ENCODE data around the gene ATG9B. TPM values are rescaled to one million over a fixed set of nuclear protein-coding genes. Genes with fewer than 3 reads are reported as not detected.
A peak's percentile ranks its signal among the peaks of the same experiment; 100 is the strongest.

The ATG9B gene
- total RNA-seq, 1 experiment from 2014 or later: 2.1 TPM

GRCh38 chr7:151057506-151057988 lies 33.3 kb upstream of the ATG9B start, which contains the start of gene CDK5:
Gene CDK5, minus strand, starts transcription at chr7:151057897. Its CDS starts 49 bp downstream, at chr7:151057848.
- H3K4me2 ChIP-seq (ENCODE audit: low read length): peak within 1 kb of the TSS; percentile 95
- H4K20me1 ChIP-seq (ENCODE audit: insufficient read depth): no peaks in the 10 kb centered on the region
- intact Hi-C loops (cut with micrococcal nuclease): no loop called here
- ChIA-PET CTCF (no interaction called here), RAD21 (ENCODE audit: low non-redundant PET in 1 of 2, low total read pairs in 2 of 2, uncharacterized antibody in 2 of 2, unreplicated experiment in 2 of 2) (no interaction called here), POLR2A (no interaction called here)
- H3K9me2 ChIP-seq (ENCODE audit: insufficient read depth): no peaks in the 10 kb centered on the region
- H3K4me3 ChIP-seq (replicated peaks in 1 of 2; ENCODE audit: low read depth in 1 of 2, low read length in 2 of 2): peak within 1 kb of the TSS; percentile 81 to 90
- peaks cover 28% of the 10 kb centered on the region for H3K79me2 ChIP-seq (ENCODE audit: insufficient read depth, low read length)
- BruUV-seq (replicated peaks): no TSS peak
- ATAC-seq (peak; percentile 1; the same call in 1 of the 2 replicates), DNase-seq (ENCODE audit: low read depth, low spot score) (no peak)
- H3K9me3 ChIP-seq (ENCODE audit: control insufficient read depth in 1 of 2, insufficient read depth in 1 of 2, low read depth in 1 of 2, low read length in 2 of 2): no peaks in the 10 kb centered on the region
- H3K36me3 ChIP-seq (ENCODE audit: control insufficient read depth in 1 of 2, insufficient read depth in 2 of 2, low read length in 2 of 2): no peaks in the 10 kb centered on the region
- TF ChIP-seq ELF1 (IDR thresholded peaks at IDR 0.05; ENCODE audit: borderline replicate concordance, low read depth): no peak
- H3K9ac ChIP-seq (ENCODE audit: low read length): peak within 1 kb of the TSS; percentile 91
- H3K4me1 ChIP-seq (ENCODE audit: control insufficient read depth in 1 of 2, insufficient read depth in 2 of 2, low read length in 2 of 2): peaks cover 24 to 42% of the 10 kb centered on the region in 2 experiments
- no peak within 1 kb of the TSS for H2AFZ ChIP-seq (ENCODE audit: low read depth, low read length, poor library complexity, severe bottlenecking)
- peak within 1 kb of the TSS; percentile 87 for H3K27ac ChIP-seq (ENCODE audit: low read depth, low read length)
- no peaks in the 10 kb centered on the region for H3K27me3 ChIP-seq (ENCODE audit: insufficient read depth, low read length)

- Histone ChIP-seq H2AFZ (ENCODE audit: low read depth, low read length, poor library complexity, severe bottlenecking) (no peak overlapping the region), H3K36me3 (ENCODE audit: control insufficient read depth in 1 of 2, insufficient read depth in 2 of 2, low read length in 2 of 2) (no peaks in the 10 kb centered on the region), H4K20me1 (ENCODE audit: insufficient read depth) (no peaks in the 10 kb centered on the region), H3K4me1 (ENCODE audit: control insufficient read depth in 1 of 2, insufficient read depth in 2 of 2, low read length in 2 of 2) (peaks cover 21 to 36% of the 10 kb centered on the region in 2 experiments), H3K9ac (ENCODE audit: low read length) (peak overlapping the region; percentile 91), H3K4me2 (ENCODE audit: low read length) (peak overlapping the region; percentile 95), H3K27ac (ENCODE audit: low read depth, low read length) (peak overlapping the region; percentile 38; the same call in 1 of the 2 replicates), H3K79me2 (ENCODE audit: insufficient read depth, low read length) (peaks cover 23% of the 10 kb centered on the region), H3K9me2 (ENCODE audit: insufficient read depth) (no peaks in the 10 kb centered on the region), H3K27me3 (ENCODE audit: insufficient read depth, low read length) (no peaks in the 10 kb centered on the region), H3K9me3 (ENCODE audit: control insufficient read depth in 1 of 2, insufficient read depth in 1 of 2, low read depth in 1 of 2, low read length in 2 of 2) (no peaks in the 10 kb centered on the region), H3K4me3 (replicated peaks in 1 of 2; ENCODE audit: low read depth in 1 of 2, low read length in 2 of 2) (peak overlapping the region; percentile 81 to 90)
- RAD21 ChIA-PET (ENCODE audit: low non-redundant PET in 1 of 2, low total read pairs in 2 of 2, uncharacterized antibody in 2 of 2, unreplicated experiment in 2 of 2): no interaction called here
- intact Hi-C loops (cut with micrococcal nuclease): no loop called here
- ATAC-seq (no peak), DNase-seq (ENCODE audit: low read depth, low spot score) (no peak)
- POLR2A ChIA-PET: no interaction called here
- CTCF ChIA-PET: no interaction called here
- TF ChIP-seq ELF1 (IDR thresholded peaks at IDR 0.05; ENCODE audit: borderline replicate concordance, low read depth) (no peak), ZNF274 (IDR thresholded peaks at IDR 0.05; ENCODE audit: low read depth, low read length) (no peak), CBX3 (IDR thresholded peaks at IDR 0.05; ENCODE audit: low read depth) (no peak), SP1 (IDR thresholded peaks at IDR 0.05; ENCODE audit: low read depth) (no peak), YY1 (IDR thresholded peaks at IDR 0.05; ENCODE audit: extremely low read depth, insufficient replicate concordance, low read depth, low read length) (no peak), SRF (IDR thresholded peaks at IDR 0.05; ENCODE audit: low read depth) (no peak), POLR2A (IDR thresholded peaks at IDR 0.05; ENCODE audit: borderline replicate concordance, extremely low read depth, insufficient read depth, insufficient read length) (no peak), TCF7L2 (IDR thresholded peaks at IDR 0.05; ENCODE audit: borderline replicate concordance, extremely low read depth, insufficient read depth, insufficient read length) (no peak), EZH2 (IDR thresholded peaks at IDR 0.05) (no peak), ATF3 (IDR thresholded peaks at IDR 0.05) (no peak), SIN3A (IDR thresholded peaks at IDR 0.05; ENCODE audit: low read depth) (no peak), POLR2AphosphoS5 (IDR thresholded peaks at IDR 0.05; ENCODE audit: low read depth, low read length) (no peak), ZBTB33 (IDR thresholded peaks at IDR 0.05; ENCODE audit: extremely low read depth, insufficient replicate concordance, low read length) (no peak), EGR1 (IDR thresholded peaks at IDR 0.05; ENCODE audit: low read depth) (no peak), ZFX (IDR thresholded peaks at IDR 0.05) (no peak), FOSL1 (IDR thresholded peaks at IDR 0.05; ENCODE audit: low read depth) (no peak)
- no TSS peak for BruUV-seq (replicated peaks)
Observed at GRCh38 chr7:151056666-151057505, 32.6 kb upstream of the ATG9B start.
